Activated effector memory CD4-positive, alpha-beta T cell treated with anti-CD3 and anti-CD28 coated beads, Interleukin-2, amount 50 U/mL, for 16 hours (primary cell): ENCODE data around the gene QKI.

Experiments
- DNase-seq: peaks from one replicate; pipeline ENCODE4 v3.0.0-alpha.2; 2020

The QKI gene

GRCh38 chr6:163626073-163626867 is 211.8 kb downstream of the QKI start:
- DNase-seq: no peak

GRCh38 chr6:163627274-163628062 is 212.9 kb downstream of the QKI start:
- DNase-seq: no peak
